SK-MEL-5 (cell line): ENCODE measurements around the gene NUCB2. TPM values are rescaled to one million over a fixed set of nuclear protein-coding genes. Genes with fewer than 3 reads are reported as not detected.

Source experiments
- DNase-seq: peaks from one replicate; pipeline ENCODE4 v3.0.0-alpha.2; 2016; ENCODE audit warnings: low read depth, low spot score
- in situ Hi-C: cut with HindIII; loops from 2 replicates; pipeline ENCODE4 v1.10.0; 2016; ENCODE audit warnings: low sequenced_read_pairs, high pct_unique_total_duplicates, low pct_unique_long_range_greater_than_20kb
- total RNA-seq: library from RNA; depleted of rRNA; stranded (reverse); fragments of >200 nt; shearing (Covaris generic); gene quantifications from 2 replicates; pipeline ENCODE4 v1.2.3, GENCODE V29; 2014

NUCB2 gene
- total RNA-seq, 1 experiment from 2014 or later = 32.5 TPM

- in situ Hi-C loops = no loop called here
- DNase-seq = no peak
Observed at GRCh38 chr11:17298302-17298701, 21.8 kb downstream of the NUCB2 start.

GRCh38 chr11:17300372-17300771, 23.8 kb downstream of the NUCB2 start:
- in situ Hi-C loops = no loop called here
- DNase-seq = no peak

- no peak for DNase-seq
- in situ Hi-C loops = no loop called here
Observed at GRCh38 chr11:17313349-17314231, 37.1 kb downstream of the NUCB2 start.

DNA sequence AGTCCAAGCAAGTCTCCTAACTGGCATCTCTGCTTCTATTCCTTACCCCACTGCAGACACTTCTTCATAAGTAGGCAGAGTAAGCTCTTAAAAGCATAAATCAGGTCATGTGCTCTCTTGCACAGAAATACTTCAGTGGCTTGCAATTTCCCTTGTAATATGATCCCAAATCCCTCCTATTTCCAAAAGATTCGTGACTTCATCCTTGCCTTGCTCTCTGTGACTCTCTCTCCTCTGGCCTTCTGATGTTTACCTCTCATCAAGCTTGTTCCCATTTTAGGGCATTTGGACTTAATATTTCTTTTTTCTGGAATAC, 37.7 kb downstream of the NUCB2 start:
- DNase-seq = no peak
- in situ Hi-C loops = no loop called here

GRCh38 chr11:17314904-17315426, 38.4 kb downstream of the NUCB2 start:
- in situ Hi-C loops = no loop called here

DNA sequence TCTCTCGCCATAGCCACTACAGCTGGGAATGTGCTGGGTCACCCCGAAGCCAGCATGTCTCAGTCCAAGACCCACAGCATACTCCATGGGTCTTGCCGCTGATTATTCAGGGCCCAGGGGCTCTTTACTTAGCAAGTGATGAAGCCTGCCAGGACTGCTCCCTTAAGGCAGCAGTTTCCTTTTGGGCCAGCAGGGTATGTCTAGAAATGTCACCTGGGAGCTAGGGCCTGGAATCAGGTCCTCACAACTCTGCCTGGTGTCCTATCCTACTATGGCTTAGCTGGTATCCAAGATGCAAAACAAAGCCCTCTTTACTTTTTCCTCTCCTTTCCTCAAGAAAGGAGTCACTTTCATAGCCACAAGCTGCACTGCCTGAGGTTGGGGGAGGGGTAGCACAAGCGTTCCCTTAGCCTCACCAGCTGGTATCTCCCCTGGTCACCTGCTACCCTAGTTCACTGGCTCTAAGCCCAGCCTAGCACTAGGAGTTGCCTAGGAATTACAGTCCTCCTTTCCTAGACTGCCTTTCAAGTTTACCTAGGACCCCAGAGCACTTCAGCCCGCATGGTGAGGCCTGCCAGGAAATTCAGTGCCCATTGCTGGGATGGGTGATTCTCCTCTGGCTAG, 52.4 kb downstream of the NUCB2 start:
- in situ Hi-C loops = no loop called here
- no peak for DNase-seq

More at GRCh38 chr11:17314904-17315426, 38.4 kb downstream of the NUCB2 start:
- no peak for DNase-seq

GRCh38 chr11:17331669-17332068, 55.1 kb downstream of the NUCB2 start:
- DNase-seq = no peak
- in situ Hi-C loops = no loop called here

GRCh38 chr11:17333799-17334586, 57.5 kb downstream of the NUCB2 start:
- in situ Hi-C loops = no loop called here
- no peak for DNase-seq

DNA sequence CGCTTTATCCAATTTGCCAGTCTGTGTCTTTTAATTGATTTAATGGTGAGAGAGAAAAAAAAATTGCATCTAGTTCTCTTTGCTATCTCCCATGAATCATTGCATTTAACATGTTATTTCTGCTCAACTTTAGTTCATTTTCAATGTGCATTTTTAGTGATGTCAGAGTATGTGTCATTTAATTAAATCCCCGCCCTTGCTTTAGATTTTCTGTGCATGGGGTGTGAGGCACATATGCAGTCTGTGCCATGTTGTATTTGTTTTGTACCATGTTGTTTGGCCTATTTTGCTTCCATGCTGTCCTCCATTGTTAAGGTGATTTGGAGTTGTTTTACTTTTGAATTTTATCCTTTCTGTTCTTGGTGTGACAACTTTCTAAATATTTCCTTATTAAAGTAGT, 66.7 kb downstream of the NUCB2 start:
- in situ Hi-C loops = no loop called here
- DNase-seq = no peak

GRCh38 chr11:17343907-17344306, 67.4 kb downstream of the NUCB2 start:
- in situ Hi-C loops = no loop called here
- DNase-seq = no peak

DNA sequence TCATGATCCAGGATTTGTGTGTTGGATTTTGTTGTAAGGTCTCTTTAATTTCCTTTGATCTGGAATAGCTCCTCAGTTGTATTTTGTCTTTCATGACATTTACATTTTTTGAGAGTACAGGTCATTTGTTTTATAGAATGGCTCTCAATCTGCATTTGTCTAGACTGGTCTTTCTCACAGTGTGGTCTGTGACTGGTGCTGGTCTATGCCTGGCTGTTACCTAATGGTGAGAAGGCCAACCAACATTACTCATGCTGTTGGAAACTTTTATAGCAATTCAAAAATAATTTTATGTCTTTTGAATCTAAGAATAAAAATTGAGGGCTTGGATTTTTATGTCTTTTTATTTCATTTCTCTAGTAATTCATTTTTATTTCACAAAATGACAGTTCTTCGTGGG, 71.1 kb downstream of the NUCB2 start:
- in situ Hi-C loops = no loop called here
- DNase-seq = no peak

DNA sequence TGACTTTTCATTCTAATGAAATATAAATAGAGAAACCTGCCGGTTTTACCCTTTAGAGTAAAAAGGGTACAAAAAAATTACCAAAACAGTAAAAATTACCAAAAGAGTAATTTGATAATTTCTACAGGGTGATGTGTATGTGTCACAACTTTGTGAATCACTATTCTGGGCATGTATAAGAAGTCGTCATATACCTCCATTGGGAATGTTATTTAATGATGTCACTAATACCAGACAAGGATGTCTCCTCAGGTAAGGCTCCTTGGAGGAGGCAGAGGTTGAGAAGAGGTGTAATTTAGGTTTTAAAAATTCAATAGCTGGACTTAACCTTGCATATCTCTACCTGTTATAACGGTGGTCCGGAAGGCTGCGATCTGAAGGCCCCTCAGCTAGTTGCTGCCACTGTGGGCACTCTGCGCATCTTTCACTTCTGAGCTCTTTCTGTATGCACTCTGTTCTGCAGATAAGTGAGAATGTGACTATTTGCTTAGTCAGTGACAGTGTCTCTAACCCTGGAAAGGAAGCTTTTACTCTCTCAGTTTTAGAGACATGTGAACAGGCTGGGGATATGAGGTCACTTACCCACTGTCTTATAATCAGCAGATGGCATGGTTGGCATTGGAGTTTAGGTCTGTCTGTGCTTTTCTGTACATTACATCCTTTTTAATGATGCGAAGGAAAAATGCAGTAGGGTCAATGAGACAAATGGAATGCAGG, 74.1 kb downstream of the NUCB2 start:
- in situ Hi-C loops = no loop called here

GRCh38 chr11:17351172-17351509, 74.6 kb downstream of the NUCB2 start:
- DNase-seq = no peak
- in situ Hi-C loops = no loop called here

More for the DNA sequence above, 74.1 kb downstream of the NUCB2 start:
- no peak for DNase-seq

GRCh38 chr11:17351510-17352176, 75.1 kb downstream of the NUCB2 start, which contains the start of gene NCR3LG1:
Gene NCR3LG1, plus strand, starts transcription at chr11:17351800. Its CDS starts 170 bp downstream, at chr11:17351970.
- in situ Hi-C loops = no loop called here
- peak; percentile 41 for DNase-seq

- in situ Hi-C loops = no loop called here
- DNase-seq = peak; percentile 72
Observed at GRCh38 chr11:17352950-17353820, 76.6 kb downstream of the NUCB2 start.

GRCh38 chr11:17353821-17354600, 77.5 kb downstream of the NUCB2 start:
- in situ Hi-C loops = no loop called here
- no peak for DNase-seq
